ENCODE results near the gene NKX1-1. TPM values are rescaled to one million over a fixed set of nuclear protein-coding genes. Genes with fewer than 3 reads are reported as not detected.

The NKX1-1 gene
- total and polyA plus RNA-seq, 12 donors: not detected

- intact Hi-C loops (cut with DNase I): no loop called here
- TF ChIP-seq CTCF (IDR thresholded peaks at IDR 0.05) (no peak), POLR2A (IDR thresholded peaks at IDR 0.05) (no peak)
- no peaks in the 10 kb centered on the region for H3K4me1 ChIP-seq (replicated peaks in 1 of 2)
- H3K27me3 ChIP-seq: no peaks in the 10 kb centered on the region
- no peak overlapping the region for H3K4me3 ChIP-seq
- 91 to 97% (median 93%) methylated on average over 21 to 34 of the region's 34 CpGs for WGBS, 4 donors
- H3K9me3 ChIP-seq (replicated peaks in 1 of 3): peaks cover 0 to 3% (median 0%) of the 10 kb centered on the region in 3 donors
- no peak overlapping the region for H3K27ac ChIP-seq
- DNase-seq: no peak
- no peaks in the 10 kb centered on the region for H3K36me3 ChIP-seq (replicated peaks in 1 of 2)
Observed at GRCh38 chr4:1383728-1384591, 22.3 kb downstream of the NKX1-1 start.

GRCh38 chr4:1382776-1383727 lies 23.2 kb downstream of the NKX1-1 start:
- Histone ChIP-seq H3K27ac (no peak overlapping the region), H3K9me3 (replicated peaks in 1 of 3) (no peaks in the 10 kb centered on the region), H3K27me3 (no peaks in the 10 kb centered on the region), H3K36me3 (replicated peaks in 1 of 2) (no peaks in the 10 kb centered on the region), H3K4me1 (replicated peaks in 1 of 2) (no peaks in the 10 kb centered on the region), H3K4me3 (no peak overlapping the region)
- 86 to 95% (median 91%) methylated on average over 12 to 27 of the region's 27 CpGs for WGBS, 4 donors
- no peak for TF ChIP-seq CTCF (IDR thresholded peaks at IDR 0.05)
- no peak for TF ChIP-seq POLR2A (IDR thresholded peaks at IDR 0.05)
- DNase-seq: no peak
- intact Hi-C loops (cut with DNase I): no loop called here

GRCh38 chr4:1381944-1382541 lies 24.2 kb downstream of the NKX1-1 start:
- no peaks in the 10 kb centered on the region for H3K36me3 ChIP-seq (replicated peaks in 1 of 2)
- peak in 1 of 7 donors; percentile 2 for DNase-seq
- no peaks in the 10 kb centered on the region for H3K9me3 ChIP-seq (replicated peaks in 1 of 3)
- intact Hi-C loops (cut with DNase I): no loop called here
- H3K4me1 ChIP-seq (replicated peaks in 1 of 2): no peaks in the 10 kb centered on the region
- H3K27me3 ChIP-seq: no peaks in the 10 kb centered on the region
- H3K4me3 ChIP-seq: no peak overlapping the region
- WGBS, 4 donors: 90 to 96% (median 94%) methylated on average over 23 to 24 of the region's 24 CpGs
- TF ChIP-seq POLR2A (IDR thresholded peaks at IDR 0.05) (no peak), CTCF (IDR thresholded peaks at IDR 0.05) (no peak)
- no peak overlapping the region for H3K27ac ChIP-seq

- H3K4me3 ChIP-seq: no peak overlapping the region
- no peak for TF ChIP-seq CTCF (IDR thresholded peaks at IDR 0.05)
- no peak for TF ChIP-seq POLR2A (IDR thresholded peaks at IDR 0.05)
- H3K9me3 ChIP-seq (replicated peaks in 1 of 3): no peaks in the 10 kb centered on the region
- DNase-seq: peak in 1 of 7 donors; percentile 2
- H3K36me3 ChIP-seq (replicated peaks in 1 of 2): peaks cover 0 to under 1% of the 10 kb centered on the region in 2 donors
- WGBS, 4 donors: 94 to 97% (median 95%) methylated on average over 8 to 12 of the region's 12 CpGs
- H3K4me1 ChIP-seq (replicated peaks in 1 of 2): no peaks in the 10 kb centered on the region
- no peaks in the 10 kb centered on the region for H3K27me3 ChIP-seq
- H3K27ac ChIP-seq: no peak overlapping the region
- intact Hi-C loops (cut with DNase I): no loop called here
Observed at GRCh38 chr4:1381181-1381621, 25.0 kb downstream of the NKX1-1 start.
